OCI-LY3 (cell line): ENCODE measurements around the gene CCRL2.
A peak's percentile ranks its signal among the peaks of the same experiment; 100 is the strongest.

Experiments
- H2AFZ ChIP-seq: fragments of 200-600, 300-600 bp; shearing (Covaris generic); 2 replicates; pipeline ENCODE4 v1.6.0; 2014; ENCODE audit warnings: antibody characterized with exemption, low read depth, low read length
- H3K27ac ChIP-seq: fragments of 200-600, 300-600 bp; sonication (generic); 2 replicates; pipeline ENCODE4 v1.5.1; 2014; ENCODE audit warnings: mild to moderate bottlenecking, low read length, moderate library complexity, mixed read lengths
- H3K27me3 ChIP-seq: fragments of 200-600, 300-600 bp; sonication (generic); 2 replicates; pipeline ENCODE4 v1.6.1; 2014; ENCODE audit warnings: low read depth, low read length, mixed read lengths
- H3K36me3 ChIP-seq: fragments of 200-600, 300-600 bp; sonication (generic); replicated peaks from 2 replicates; pipeline ENCODE3; 2014; ENCODE audit warnings: low read depth, low read length, mixed read lengths
- H3K4me1 ChIP-seq: fragments of 300-600, 200-600 bp; sonication (generic); 2 replicates; pipeline ENCODE4 v1.6.1; 2014; ENCODE audit warnings: low read length, mixed read lengths
- H3K4me2 ChIP-seq: fragments of 200-600, 300-600 bp; sonication (generic); 2 replicates; pipeline ENCODE4 v1.6.1; 2014; ENCODE audit warnings: low read length, mixed read lengths
- H3K4me3 ChIP-seq: fragments of 300-600, 200-600 bp; sonication (generic); 2 replicates; pipeline ENCODE4 v1.5.1; 2014; ENCODE audit warnings: antibody characterized with exemption, mild to moderate bottlenecking, low read length, moderate library complexity
- H3K79me2 ChIP-seq: fragments of 300-600, 200-600 bp; shearing (Covaris generic); 2 replicates; pipeline ENCODE4 v1.6.1; 2014; ENCODE audit warnings: mild to moderate bottlenecking, low read length, mixed read lengths
- H3K9ac ChIP-seq: fragments of 300-600, 200-600 bp; shearing (Covaris generic); 2 replicates; pipeline ENCODE4 v1.6.0; 2014; ENCODE audit warnings: mild to moderate bottlenecking, low read length, moderate library complexity
- H3K9me3 ChIP-seq: fragments of 200-600, 300-600 bp; shearing (Covaris generic); 2 replicates; pipeline ENCODE4 v1.6.1; 2014; ENCODE audit warnings: low read length, mixed read lengths; ENCODE audit not compliant: insufficient read depth
- H4K20me1 ChIP-seq: fragments of 200-600, 300-600 bp; sonication (generic); 2 replicates; pipeline ENCODE4 v1.6.1; 2016; ENCODE audit warnings: low read length, mixed read lengths; ENCODE audit not compliant: insufficient read depth
- CTCF ChIP-seq: fragments of 200-600, 300-600 bp; sonication (generic); IDR thresholded peaks from 2 replicates; pipeline ENCODE4 v1.5.1; 2014; ENCODE audit warnings: antibody characterized with exemption, low read length, low read depth
- EZH2phosphoT487 ChIP-seq: fragments of 200-600 bp; shearing (Covaris generic); IDR thresholded peaks from 2 replicates; pipeline ENCODE4 v1.6.1; 2018; ENCODE audit warnings: antibody characterized with exemption, mixed run types, low read depth

The CCRL2 gene

GRCh38 chr3:46433841-46434240, 26.8 kb downstream of the CCRL2 start:
- Histone ChIP-seq H2AFZ (no peak overlapping the region), H3K4me1 (no peaks in the 10 kb centered on the region), H3K36me3 (no peaks in the 10 kb centered on the region), H3K79me2 (no peaks in the 10 kb centered on the region), H3K27ac (no peak overlapping the region), H4K20me1 (no peaks in the 10 kb centered on the region), H3K9ac (no peak overlapping the region), H3K4me3 (no peak overlapping the region), H3K9me3 (no peaks in the 10 kb centered on the region), H3K27me3 (peaks cover 19% of the 10 kb centered on the region), H3K4me2 (no peak overlapping the region)
- TF ChIP-seq CTCF (no peak), EZH2phosphoT487 (no peak)

GRCh38 chr3:46435081-46435726, 28.1 kb downstream of the CCRL2 start:
- H3K79me2 ChIP-seq = no peaks in the 10 kb centered on the region

GRCh38 chr3:46438831-46439230, 31.8 kb downstream of the CCRL2 start:
- Histone ChIP-seq H3K27me3 (0 out of 2 replicates have a peak, but pooled peaks cover 5% of the 10 kb centered on the region), H4K20me1 (no peaks in the 10 kb centered on the region), H3K36me3 (no peaks in the 10 kb centered on the region), H3K4me1 (peaks cover 18% of the 10 kb centered on the region), H3K4me2 (no peak overlapping the region), H3K9me3 (no peaks in the 10 kb centered on the region), H3K27ac (no peak overlapping the region), H3K9ac (no peak overlapping the region), H2AFZ (no peak overlapping the region), H3K79me2 (no peaks in the 10 kb centered on the region), H3K4me3 (no peak overlapping the region)
- TF ChIP-seq EZH2phosphoT487 = no peak
- no peak for TF ChIP-seq CTCF

More at GRCh38 chr3:46435081-46435726, 28.1 kb downstream of the CCRL2 start:
- H3K9ac ChIP-seq = no peak overlapping the region
- H3K9me3 ChIP-seq = no peaks in the 10 kb centered on the region
- 0 out of 2 replicates have a peak, but pooled peaks cover 10% of the 10 kb centered on the region for H3K27me3 ChIP-seq
- no peak overlapping the region for H3K4me3 ChIP-seq
- TF ChIP-seq CTCF (no peak), EZH2phosphoT487 (no peak)
- H3K4me2 ChIP-seq = no peak overlapping the region
- H2AFZ ChIP-seq = no peak overlapping the region
- H3K36me3 ChIP-seq = no peaks in the 10 kb centered on the region
- H3K27ac ChIP-seq = no peak overlapping the region
- no peaks in the 10 kb centered on the region for H4K20me1 ChIP-seq
- peaks cover 2% of the 10 kb centered on the region; the same call in 1 of the 2 replicates for H3K4me1 ChIP-seq

- Histone ChIP-seq H2AFZ (no peak overlapping the region), H3K27ac (no peak overlapping the region), H3K27me3 (no peaks in the 10 kb centered on the region), H3K79me2 (no peaks in the 10 kb centered on the region), H3K9me3 (no peaks in the 10 kb centered on the region), H3K4me3 (no peak overlapping the region), H3K4me2 (peak overlapping the region; percentile 38), H3K9ac (no peak overlapping the region), H3K36me3 (no peaks in the 10 kb centered on the region), H4K20me1 (no peaks in the 10 kb centered on the region), H3K4me1 (peaks cover 18% of the 10 kb centered on the region)
- TF ChIP-seq EZH2phosphoT487 (no peak), CTCF (no peak)
These were observed 33.7 kb downstream of the CCRL2 start for GRCh38 chr3:46440531-46441294.
